MCF 10A (cell line): Measurements from ENCODE around the gene FAM156A. TPM values are rescaled to one million over a fixed set of nuclear protein-coding genes. Genes with fewer than 3 reads are reported as not detected.
"Not testable (repeated sequence)": the region's sequence is repeated elsewhere in the genome, so short reads cannot be mapped to it uniquely, and the experiment has no call there.

ENCODE experiments used
- BruUV-seq: library from RNA; stranded (reverse); fragments of 400-500 nt; replicated peaks from 2 replicates; lab custom pipeline; 2021; lab: Mats Ljungman, UMichigan
- CTCF ChIA-PET: fragments of 300-600 bp; sonication (Branson Sonifier 250); formaldehyde crosslinking; extraction: SDS; loops from one replicate; lab custom pipeline; 2021; ENCODE audit warnings: antibody characterized with exemption, inconsistent platforms; lab: Yijun Ruan, JAX
- POLR2A ChIA-PET: fragments of 300-600, 350-650 bp; sonication (Branson Sonifier 250); formaldehyde crosslinking; extraction: SDS; loops from one replicate; lab custom pipeline; 2020; ENCODE audit warnings: antibody characterized with exemption, inconsistent platforms; lab: Yijun Ruan, JAX
- DNase-seq: peaks from one replicate; pipeline ENCODE4 v3.0.0-alpha.2; 2018; ENCODE audit not compliant: unreplicated experiment
- H3K27ac Mint-ChIP-seq: one replicate; pipeline ENCODE4 v1.8.0; 2022; ENCODE audit warnings: mild to moderate bottlenecking, low read depth, mixed read lengths; ENCODE audit not compliant: unreplicated experiment
- H3K27me3 Mint-ChIP-seq: one replicate; pipeline ENCODE4 v1.8.0; 2022; ENCODE audit warnings: mixed read lengths; ENCODE audit not compliant: insufficient read depth, unreplicated experiment
- H3K36me3 Mint-ChIP-seq: one replicate; pipeline ENCODE4 v1.8.0; 2022; ENCODE audit warnings: mild to moderate bottlenecking, moderate library complexity, mixed read lengths; ENCODE audit not compliant: insufficient read depth, unreplicated experiment
- H3K4me1 Mint-ChIP-seq: one replicate; pipeline ENCODE4 v1.8.0; 2022; ENCODE audit warnings: mixed read lengths; ENCODE audit not compliant: insufficient read depth, unreplicated experiment
- H3K4me3 Mint-ChIP-seq: one replicate; pipeline ENCODE4 v1.8.0; 2022; ENCODE audit warnings: mild to moderate bottlenecking, moderate library complexity, mixed read lengths; ENCODE audit not compliant: unreplicated experiment
- H3K9me3 Mint-ChIP-seq: one replicate; pipeline ENCODE4 v1.8.0; 2022; ENCODE audit warnings: mixed read lengths; ENCODE audit not compliant: unreplicated experiment
- intact Hi-C: fragments of 100-400 bp; cut with micrococcal nuclease; formaldehyde crosslinking; loops from 2 replicates; pipeline ENCODE4 v1.14.1; 2022
- total RNA-seq: library from RNA; stranded (reverse); gene quantifications from 2 replicates; pipeline ENCODE4 v1.2.3, GENCODE V29; 2022
- TF ChIP-seq, protein P1 (sequence below): fragments of 200-600 bp; IDR thresholded peaks from one replicate; pipeline ENCODE4 v1.8.0; 2022; ENCODE audit warnings: antibody characterized with exemption, mild to moderate bottlenecking; ENCODE audit not compliant: unreplicated experiment

Gene FAM156A
- total RNA-seq, 1 experiment from 2014 or later: 19.3 TPM

DNA sequence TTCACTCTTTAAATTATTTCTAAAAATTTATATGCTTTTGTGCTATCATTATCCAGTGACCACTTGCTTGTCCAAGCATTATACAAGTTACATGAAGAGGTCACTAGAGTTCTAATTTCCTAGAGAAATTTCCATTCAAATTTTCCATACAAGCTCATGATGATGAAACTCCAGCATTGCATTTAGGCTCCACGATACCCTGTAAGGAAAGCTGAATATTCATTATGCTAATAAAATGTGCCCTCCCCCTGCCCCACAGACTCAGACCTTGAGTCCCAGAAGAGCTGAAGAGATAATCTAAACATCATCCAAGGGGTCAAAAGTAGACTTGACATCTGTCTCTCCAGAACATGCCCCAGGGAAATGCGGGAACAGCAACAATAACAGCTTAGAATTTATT is 19.6 kb upstream of the FAM156A start:
- TF ChIP-seq, protein P1, sequence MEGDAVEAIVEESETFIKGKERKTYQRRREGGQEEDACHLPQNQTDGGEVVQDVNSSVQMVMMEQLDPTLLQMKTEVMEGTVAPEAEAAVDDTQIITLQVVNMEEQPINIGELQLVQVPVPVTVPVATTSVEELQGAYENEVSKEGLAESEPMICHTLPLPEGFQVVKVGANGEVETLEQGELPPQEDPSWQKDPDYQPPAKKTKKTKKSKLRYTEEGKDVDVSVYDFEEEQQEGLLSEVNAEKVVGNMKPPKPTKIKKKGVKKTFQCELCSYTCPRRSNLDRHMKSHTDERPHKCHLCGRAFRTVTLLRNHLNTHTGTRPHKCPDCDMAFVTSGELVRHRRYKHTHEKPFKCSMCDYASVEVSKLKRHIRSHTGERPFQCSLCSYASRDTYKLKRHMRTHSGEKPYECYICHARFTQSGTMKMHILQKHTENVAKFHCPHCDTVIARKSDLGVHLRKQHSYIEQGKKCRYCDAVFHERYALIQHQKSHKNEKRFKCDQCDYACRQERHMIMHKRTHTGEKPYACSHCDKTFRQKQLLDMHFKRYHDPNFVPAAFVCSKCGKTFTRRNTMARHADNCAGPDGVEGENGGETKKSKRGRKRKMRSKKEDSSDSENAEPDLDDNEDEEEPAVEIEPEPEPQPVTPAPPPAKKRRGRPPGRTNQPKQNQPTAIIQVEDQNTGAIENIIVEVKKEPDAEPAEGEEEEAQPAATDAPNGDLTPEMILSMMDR: no peak
- no TSS peak for BruUV-seq
- no peak for DNase-seq
- Mint-ChIP-seq H3K9me3 (no peaks in the 10 kb centered on the region), H3K36me3 (no peaks in the 10 kb centered on the region), H3K27me3 (peaks cover 58% of the 10 kb centered on the region), H3K4me1 (peaks cover 8% of the 10 kb centered on the region), H3K27ac (no peak overlapping the region), H3K4me3 (no peak overlapping the region)
- intact Hi-C loops: no loop called here
- POLR2A ChIA-PET: interaction anchor here (0.8 to 1.0 kb wide), 2 partner anchors 9 to 50 kb away, joined by 3 to 4 read pairs; no protein-coding TSS in a partner anchor
- CTCF ChIA-PET: interaction anchor here (0.6 to 1.3 kb wide), 2 partner anchors 12 to 1039 kb away, joined by 3 to 5 read pairs; no protein-coding TSS in a partner anchor

DNA sequence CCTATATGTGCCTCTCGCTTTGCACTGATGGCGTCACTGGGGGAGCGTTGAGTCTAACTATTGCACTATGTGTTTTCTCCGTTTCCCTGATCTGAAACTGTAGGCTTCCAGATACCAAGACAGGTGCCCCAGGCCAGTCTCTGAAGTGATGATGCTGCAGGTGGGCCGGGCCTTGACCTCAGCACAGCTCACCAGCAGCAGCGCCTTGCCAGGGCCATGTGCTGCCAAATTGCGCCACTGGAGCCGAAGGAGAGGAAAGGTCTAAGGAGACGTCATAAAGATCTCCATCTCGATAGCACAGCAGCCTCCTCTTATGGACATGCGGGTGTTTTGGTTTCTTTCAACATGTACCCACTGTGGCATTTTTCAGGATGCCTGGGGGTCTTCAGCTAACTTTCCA is 17.3 kb upstream of the FAM156A start:
- intact Hi-C loops, H3K27ac Mint-ChIP-seq, H3K36me3 Mint-ChIP-seq, BruUV-seq, H3K9me3 Mint-ChIP-seq, H3K4me1 Mint-ChIP-seq, H3K4me3 Mint-ChIP-seq, DNase-seq: not testable (repeated sequence)
- H3K27me3 Mint-ChIP-seq: peaks cover 42% of the 10 kb centered on the region
- ChIA-PET POLR2A (interaction anchor here (0.6 kb wide), 1 partner anchor 1542 kb away, joined by 3 read pairs; no protein-coding TSS in a partner anchor), CTCF (interaction anchor here (1.0 kb wide), 1 partner anchor 19 kb away, joined by 4 read pairs; no protein-coding TSS in a partner anchor)

DNA sequence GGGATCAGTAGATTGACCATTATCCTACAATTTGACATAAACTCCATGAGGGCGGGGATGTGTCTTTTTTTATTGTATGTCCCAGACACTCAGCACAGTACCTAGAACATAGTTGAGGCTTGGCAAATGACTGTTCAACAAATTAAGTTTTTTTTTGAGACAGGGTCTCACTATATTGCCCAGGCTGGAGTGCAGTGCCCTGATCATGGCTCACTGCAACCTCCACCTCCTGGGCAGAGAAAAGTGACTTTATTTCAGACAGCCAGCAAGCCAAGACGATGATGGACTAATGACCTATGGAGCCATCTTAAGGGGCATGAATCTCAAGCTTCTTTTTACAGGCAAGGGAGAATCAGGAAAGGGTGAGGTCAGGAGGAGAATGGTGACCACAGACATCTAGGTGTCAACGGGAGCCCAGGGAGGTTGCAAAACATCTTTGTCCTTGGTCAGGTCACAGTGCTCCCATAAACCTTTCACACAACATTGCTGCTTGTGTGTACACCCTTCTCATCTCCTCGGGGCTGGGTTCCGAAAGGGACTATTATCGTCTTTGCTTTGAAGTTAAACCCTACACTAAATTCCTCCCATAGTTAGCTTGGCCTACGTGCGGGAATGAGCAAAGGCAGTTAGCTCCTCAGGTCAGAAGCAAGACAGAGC is 16.1 kb upstream of the FAM156A start:
- POLR2A ChIA-PET, intact Hi-C loops, H3K27ac Mint-ChIP-seq, H3K4me3 Mint-ChIP-seq, H3K9me3 Mint-ChIP-seq, DNase-seq, H3K36me3 Mint-ChIP-seq, BruUV-seq, H3K4me1 Mint-ChIP-seq: not testable (repeated sequence)
- CTCF ChIA-PET: interaction anchor here (0.6 to 1.0 kb wide), 2 partner anchors 21 to 336 kb away, joined by 3 to 4 read pairs; no protein-coding TSS in a partner anchor
- H3K27me3 Mint-ChIP-seq: peaks cover 36% of the 10 kb centered on the region

DNA sequence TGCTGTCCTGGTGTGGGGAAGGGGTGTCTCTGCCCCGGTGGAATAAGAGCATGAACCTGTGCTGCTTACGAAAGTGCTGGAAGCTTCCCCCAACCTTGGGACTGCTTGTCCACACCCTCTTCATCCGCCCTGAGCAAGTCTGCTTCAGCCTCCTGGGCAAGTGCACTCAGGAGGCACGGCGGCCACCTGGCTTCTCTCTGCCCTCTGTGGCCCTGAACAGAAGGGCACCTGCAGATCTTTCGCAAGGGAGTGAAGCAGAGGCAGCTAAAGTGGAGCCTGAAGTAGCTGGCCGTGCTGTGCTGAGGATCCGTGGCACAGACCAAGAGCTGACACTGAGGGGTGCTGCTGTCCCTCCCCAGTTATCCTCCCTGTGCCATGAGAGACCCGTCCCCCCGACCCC is 9.6 kb upstream of the FAM156A start:
- H3K4me1 Mint-ChIP-seq, H3K27me3 Mint-ChIP-seq, BruUV-seq, intact Hi-C loops, H3K36me3 Mint-ChIP-seq, H3K9me3 Mint-ChIP-seq, CTCF ChIA-PET, H3K27ac Mint-ChIP-seq, H3K4me3 Mint-ChIP-seq, POLR2A ChIA-PET, DNase-seq: not testable (repeated sequence)

DNA sequence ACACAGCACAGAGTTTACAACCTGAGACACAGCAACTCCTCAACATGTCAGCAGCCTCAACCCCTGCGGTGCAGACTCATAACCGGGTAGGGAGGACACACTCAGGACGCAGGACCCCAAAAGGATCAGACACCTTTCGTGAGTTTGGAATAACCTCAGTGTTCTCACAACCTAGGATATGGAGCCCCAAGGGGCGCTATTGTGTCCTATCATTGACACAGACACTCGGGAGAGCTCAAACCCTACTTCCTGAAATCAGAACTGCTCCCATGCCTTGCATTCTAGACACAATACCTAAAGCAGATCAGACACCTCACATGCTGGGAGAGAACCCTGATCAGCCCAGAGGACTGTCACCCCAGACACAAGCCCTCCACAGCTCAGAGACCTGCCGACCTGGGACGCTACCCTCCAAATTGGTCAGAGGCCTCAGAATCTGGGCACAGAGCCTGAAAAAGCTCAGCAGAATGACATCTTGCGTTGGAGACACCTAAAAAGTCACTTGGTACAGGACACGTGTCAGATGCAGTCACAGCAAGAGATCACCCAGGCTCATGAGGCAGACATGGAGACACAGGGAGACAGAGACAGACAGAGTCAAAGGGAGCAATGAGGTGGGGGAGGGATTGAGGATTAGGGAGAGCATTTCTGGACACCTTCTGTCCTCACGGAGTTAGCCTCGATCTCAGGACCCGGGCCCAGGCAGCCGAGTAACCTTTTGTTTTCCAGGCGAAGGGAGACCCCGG is 8.8 kb upstream of the FAM156A start:
- H3K9me3 Mint-ChIP-seq, H3K27me3 Mint-ChIP-seq, H3K4me3 Mint-ChIP-seq, CTCF ChIA-PET, intact Hi-C loops, POLR2A ChIA-PET, H3K36me3 Mint-ChIP-seq, BruUV-seq, H3K4me1 Mint-ChIP-seq, H3K27ac Mint-ChIP-seq, DNase-seq: not testable (repeated sequence)

DNA sequence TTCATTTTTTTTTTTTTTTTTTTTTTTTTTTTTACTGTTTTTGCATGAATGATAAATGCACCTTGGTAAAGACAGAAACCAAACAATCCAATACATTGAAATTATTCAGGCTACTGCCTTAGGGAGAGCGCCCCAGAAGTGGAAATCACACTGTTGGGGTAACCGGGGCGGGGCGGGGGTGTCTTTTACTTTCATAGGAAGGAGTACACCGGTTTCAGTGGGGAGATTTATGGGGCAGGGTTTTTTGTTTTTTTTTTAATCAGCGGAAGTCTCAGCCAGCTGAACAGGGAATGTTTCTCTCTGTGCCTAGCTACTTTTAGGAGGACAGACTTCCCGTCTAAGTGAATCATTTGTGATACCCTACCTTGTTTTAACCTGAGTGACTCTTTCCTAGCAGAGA is 643 bp upstream of the FAM156A start:
- H3K36me3 Mint-ChIP-seq, H3K27me3 Mint-ChIP-seq, POLR2A ChIA-PET, DNase-seq, H3K4me3 Mint-ChIP-seq, H3K4me1 Mint-ChIP-seq, H3K9me3 Mint-ChIP-seq, intact Hi-C loops, BruUV-seq, H3K27ac Mint-ChIP-seq, CTCF ChIA-PET: not testable (repeated sequence)

DNA sequence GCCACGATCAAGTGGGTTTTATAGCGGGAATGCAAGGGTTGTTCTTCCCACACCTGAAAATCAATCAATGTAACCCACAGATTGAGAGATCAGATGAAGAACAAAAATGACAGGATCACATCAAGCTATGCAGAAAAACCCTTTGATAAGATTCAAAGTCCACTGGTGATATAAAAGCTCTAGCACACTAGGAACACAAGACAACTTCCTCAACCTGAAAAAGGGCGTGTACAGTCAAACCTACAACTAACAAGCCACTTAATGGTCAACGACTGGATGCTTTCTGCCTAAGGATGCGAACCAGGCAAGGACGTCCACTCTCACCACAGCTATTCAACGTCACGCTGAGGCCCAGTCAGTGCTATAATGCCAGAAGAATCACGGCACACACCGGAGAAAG is 8.4 kb downstream of the FAM156A start:
- H3K36me3 Mint-ChIP-seq, DNase-seq, intact Hi-C loops, H3K4me3 Mint-ChIP-seq, POLR2A ChIA-PET, H3K9me3 Mint-ChIP-seq, BruUV-seq, CTCF ChIA-PET, H3K27ac Mint-ChIP-seq, H3K4me1 Mint-ChIP-seq, H3K27me3 Mint-ChIP-seq: not testable (repeated sequence)

DNA sequence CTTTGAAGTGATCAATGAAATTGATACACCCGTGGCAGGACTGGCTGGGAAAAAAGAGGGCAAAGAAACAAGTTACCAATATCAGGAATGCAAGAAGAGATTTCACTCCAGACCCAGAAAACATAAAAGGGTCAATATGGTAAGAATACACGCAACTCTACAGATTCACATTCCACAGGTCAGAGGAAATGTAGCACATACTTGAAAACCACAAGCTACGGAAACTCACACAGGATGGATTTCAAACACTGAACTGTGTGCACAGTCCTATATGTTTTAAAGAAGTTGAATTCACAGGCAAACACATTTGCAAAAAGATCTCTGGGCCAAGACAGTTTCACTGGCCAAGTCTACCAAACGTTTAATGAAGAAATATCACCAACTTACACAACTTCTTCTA is 9.0 kb downstream of the FAM156A start:
- BruUV-seq, H3K9me3 Mint-ChIP-seq, H3K4me3 Mint-ChIP-seq, POLR2A ChIA-PET, H3K27ac Mint-ChIP-seq, H3K27me3 Mint-ChIP-seq, H3K4me1 Mint-ChIP-seq, CTCF ChIA-PET, DNase-seq, H3K36me3 Mint-ChIP-seq, intact Hi-C loops: not testable (repeated sequence)
